GM12874 (cell line): ENCODE data around the gene C10orf105.

Source experiments
- TF ChIP-seq, protein P1 (sequence below): IDR thresholded peaks from 2 replicates; pipeline ENCODE4 v1.5.1; 2011; ENCODE audit warnings: low read depth, mild to moderate bottlenecking, control low read depth, low read length, moderate library complexity; ENCODE audit not compliant: insufficient read depth

C10orf105 gene

DNA sequence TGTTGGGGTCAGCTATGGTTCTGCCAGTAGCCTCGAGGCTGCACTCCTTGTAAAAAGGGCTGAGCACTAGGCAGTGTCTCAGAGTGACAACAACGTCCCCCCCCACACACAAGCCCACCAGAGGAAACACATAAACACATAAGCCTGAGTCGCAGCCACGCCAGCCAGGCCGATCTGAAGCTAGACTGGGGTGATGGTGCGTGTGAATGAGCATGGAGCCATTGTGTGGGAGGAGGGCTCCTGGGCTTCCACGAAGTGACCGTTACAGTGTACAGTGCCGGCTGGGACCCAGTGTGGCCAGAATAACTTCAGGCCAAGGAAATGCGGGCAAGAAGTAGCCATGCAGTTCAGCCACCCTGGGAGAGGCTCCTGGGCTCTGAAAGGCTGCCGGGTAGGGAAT is 3.7 kb upstream of the C10orf105 start:
- TF ChIP-seq, protein P1, sequence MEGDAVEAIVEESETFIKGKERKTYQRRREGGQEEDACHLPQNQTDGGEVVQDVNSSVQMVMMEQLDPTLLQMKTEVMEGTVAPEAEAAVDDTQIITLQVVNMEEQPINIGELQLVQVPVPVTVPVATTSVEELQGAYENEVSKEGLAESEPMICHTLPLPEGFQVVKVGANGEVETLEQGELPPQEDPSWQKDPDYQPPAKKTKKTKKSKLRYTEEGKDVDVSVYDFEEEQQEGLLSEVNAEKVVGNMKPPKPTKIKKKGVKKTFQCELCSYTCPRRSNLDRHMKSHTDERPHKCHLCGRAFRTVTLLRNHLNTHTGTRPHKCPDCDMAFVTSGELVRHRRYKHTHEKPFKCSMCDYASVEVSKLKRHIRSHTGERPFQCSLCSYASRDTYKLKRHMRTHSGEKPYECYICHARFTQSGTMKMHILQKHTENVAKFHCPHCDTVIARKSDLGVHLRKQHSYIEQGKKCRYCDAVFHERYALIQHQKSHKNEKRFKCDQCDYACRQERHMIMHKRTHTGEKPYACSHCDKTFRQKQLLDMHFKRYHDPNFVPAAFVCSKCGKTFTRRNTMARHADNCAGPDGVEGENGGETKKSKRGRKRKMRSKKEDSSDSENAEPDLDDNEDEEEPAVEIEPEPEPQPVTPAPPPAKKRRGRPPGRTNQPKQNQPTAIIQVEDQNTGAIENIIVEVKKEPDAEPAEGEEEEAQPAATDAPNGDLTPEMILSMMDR = no peak

DNA sequence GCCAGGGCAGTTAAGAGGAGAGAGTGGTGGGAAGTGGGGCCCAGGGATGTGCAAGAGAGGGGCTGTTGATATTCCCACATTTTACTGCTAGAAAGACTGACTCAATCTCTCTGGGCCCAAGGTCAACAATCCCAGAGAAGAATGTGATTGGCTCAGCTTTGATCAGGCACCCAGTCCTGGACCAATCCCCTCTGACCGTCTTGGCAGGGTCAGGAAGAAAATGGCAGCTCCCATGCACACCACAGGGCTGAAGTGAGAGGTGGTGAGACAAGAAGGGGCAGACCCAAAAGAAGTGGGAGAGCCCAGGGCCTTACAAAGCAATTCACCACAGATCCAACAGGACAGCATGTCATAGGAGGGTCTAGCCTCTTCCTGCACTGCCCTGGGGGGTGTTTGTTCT is 3.3 kb upstream of the C10orf105 start:
- TF ChIP-seq, protein P1 = no peak

- TF ChIP-seq, protein P1 = no peak
Measured at GRCh38 chr10:71721313-71721712, 1.7 kb upstream of the C10orf105 start.

DNA sequence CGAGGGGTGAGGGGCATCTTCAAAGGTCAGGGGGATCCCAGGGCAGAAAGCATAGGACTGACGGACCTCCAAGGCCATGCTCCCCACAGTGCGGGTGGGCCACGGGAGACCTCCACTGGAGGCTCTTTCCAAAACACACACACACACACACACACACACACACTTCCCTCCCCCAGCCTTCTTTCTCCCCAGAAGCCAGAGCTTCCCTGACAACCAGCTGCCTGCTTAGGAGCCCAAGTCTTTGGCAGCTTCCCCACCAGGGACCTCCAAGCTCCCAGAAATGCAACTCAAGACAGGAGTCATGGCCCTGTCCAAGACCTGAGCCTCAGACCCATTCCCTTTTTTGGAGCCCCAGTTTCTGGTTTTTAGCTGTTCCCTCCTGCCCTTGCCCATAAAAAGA is 710 bp upstream of the C10orf105 start:
- TF ChIP-seq, protein P1 = no peak

GRCh38 chr10:71719042-71719441 is 536 bp downstream of the C10orf105 start:
- TF ChIP-seq, protein P1 = no peak

- TF ChIP-seq, protein P1 = no peak
Measured at GRCh38 chr10:71718165-71718698, 1.3 kb downstream of the C10orf105 start.

DNA sequence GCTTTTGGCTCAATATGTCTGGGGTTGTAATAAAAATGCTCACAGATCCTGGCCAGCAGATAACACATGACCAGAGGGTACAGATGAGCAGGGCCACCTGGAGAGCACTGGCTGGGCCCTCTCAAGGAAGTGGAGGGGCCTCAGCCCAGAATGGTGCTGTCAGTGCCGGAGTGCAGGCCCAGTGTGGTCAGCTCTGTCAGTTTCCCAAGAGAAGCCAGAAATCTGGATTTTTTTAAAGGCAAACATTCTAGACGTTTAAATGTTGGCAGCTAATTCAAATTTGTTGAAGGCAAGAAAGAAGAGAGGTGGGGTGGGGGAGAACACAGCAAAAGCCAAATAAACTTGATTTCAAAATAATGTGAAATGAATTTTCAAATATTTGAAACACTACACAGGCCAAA is 2.0 kb downstream of the C10orf105 start:
- TF ChIP-seq, protein P1 = no peak
